ENCODE results near the gene BDKRB1.

GRCh38 chr14:96284008-96284407 is 28.0 kb downstream of the BDKRB1 start:
- TF ChIP-seq, protein P1, sequence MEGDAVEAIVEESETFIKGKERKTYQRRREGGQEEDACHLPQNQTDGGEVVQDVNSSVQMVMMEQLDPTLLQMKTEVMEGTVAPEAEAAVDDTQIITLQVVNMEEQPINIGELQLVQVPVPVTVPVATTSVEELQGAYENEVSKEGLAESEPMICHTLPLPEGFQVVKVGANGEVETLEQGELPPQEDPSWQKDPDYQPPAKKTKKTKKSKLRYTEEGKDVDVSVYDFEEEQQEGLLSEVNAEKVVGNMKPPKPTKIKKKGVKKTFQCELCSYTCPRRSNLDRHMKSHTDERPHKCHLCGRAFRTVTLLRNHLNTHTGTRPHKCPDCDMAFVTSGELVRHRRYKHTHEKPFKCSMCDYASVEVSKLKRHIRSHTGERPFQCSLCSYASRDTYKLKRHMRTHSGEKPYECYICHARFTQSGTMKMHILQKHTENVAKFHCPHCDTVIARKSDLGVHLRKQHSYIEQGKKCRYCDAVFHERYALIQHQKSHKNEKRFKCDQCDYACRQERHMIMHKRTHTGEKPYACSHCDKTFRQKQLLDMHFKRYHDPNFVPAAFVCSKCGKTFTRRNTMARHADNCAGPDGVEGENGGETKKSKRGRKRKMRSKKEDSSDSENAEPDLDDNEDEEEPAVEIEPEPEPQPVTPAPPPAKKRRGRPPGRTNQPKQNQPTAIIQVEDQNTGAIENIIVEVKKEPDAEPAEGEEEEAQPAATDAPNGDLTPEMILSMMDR (IDR thresholded peaks at IDR 0.05; ENCODE audit: insufficient read depth, low read length, poor library complexity, severe bottlenecking), result no peak
- TF ChIP-seq EZH2phosphoT487 (conservative IDR thresholded peaks at IDR 0.05; ENCODE audit: low read length), result no peak
